A673 (cell line): ENCODE measurements around the gene CLMP.

Source experiments
- EZH2 ChIP-seq: fragments of 200-600 bp; sonication (generic); IDR thresholded peaks from 2 replicates; pipeline ENCODE4 v1.6.1; 2017; ENCODE audit warnings: borderline replicate concordance, low read depth, mild to moderate bottlenecking, mixed read lengths, antibody characterized with exemption, low read length; ENCODE audit not compliant: poor library complexity, severe bottlenecking
- TF ChIP-seq, protein P1 (sequence below): fragments of 300-800, 200-600 bp; sonication (generic); conservative IDR thresholded peaks from 2 replicates; pipeline ENCODE4 v1.5.1; 2017; ENCODE audit warnings: low read depth, mild to moderate bottlenecking, antibody characterized with exemption, low read length, moderate library complexity, mixed read lengths

GRCh38 chr11:123185326-123185725 lies 9.7 kb downstream of the CLMP start:
- TF ChIP-seq, protein P1, sequence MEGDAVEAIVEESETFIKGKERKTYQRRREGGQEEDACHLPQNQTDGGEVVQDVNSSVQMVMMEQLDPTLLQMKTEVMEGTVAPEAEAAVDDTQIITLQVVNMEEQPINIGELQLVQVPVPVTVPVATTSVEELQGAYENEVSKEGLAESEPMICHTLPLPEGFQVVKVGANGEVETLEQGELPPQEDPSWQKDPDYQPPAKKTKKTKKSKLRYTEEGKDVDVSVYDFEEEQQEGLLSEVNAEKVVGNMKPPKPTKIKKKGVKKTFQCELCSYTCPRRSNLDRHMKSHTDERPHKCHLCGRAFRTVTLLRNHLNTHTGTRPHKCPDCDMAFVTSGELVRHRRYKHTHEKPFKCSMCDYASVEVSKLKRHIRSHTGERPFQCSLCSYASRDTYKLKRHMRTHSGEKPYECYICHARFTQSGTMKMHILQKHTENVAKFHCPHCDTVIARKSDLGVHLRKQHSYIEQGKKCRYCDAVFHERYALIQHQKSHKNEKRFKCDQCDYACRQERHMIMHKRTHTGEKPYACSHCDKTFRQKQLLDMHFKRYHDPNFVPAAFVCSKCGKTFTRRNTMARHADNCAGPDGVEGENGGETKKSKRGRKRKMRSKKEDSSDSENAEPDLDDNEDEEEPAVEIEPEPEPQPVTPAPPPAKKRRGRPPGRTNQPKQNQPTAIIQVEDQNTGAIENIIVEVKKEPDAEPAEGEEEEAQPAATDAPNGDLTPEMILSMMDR, result no peak
- TF ChIP-seq EZH2, result no peak
